ENCODE measurements around the gene NSD1.

GRCh38 chr5:177276886-177277285 lies 143.3 kb downstream of the NSD1 start:
- TF ChIP-seq CTCF (IDR thresholded peaks at IDR 0.05; ENCODE audit: poor library complexity) (no peak), EZH2 (IDR thresholded peaks at IDR 0.05; ENCODE audit: borderline replicate concordance) (no peak), EZH2phosphoT487 (IDR thresholded peaks at IDR 0.05; ENCODE audit: low read depth, severe bottlenecking, unreplicated experiment) (no peak)
